HepG2 (cell line): ENCODE data around the gene SEPHS2.

Experiments
- CTCF ChIP-seq: sonication (generic); formaldehyde crosslinking; IDR thresholded peaks from 2 replicates; pipeline ENCODE4 v1.5.0; 2020; ENCODE audit warnings: mild to moderate bottlenecking, missing genetic modification reagents, moderate library complexity
- DZIP1 ChIP-seq: sonication (generic); formaldehyde crosslinking; IDR thresholded peaks from 2 replicates; pipeline ENCODE4 v1.5.0; 2020; ENCODE audit warnings: mild to moderate bottlenecking, missing genetic modification reagents
- ELF4 ChIP-seq: sonication (generic); formaldehyde crosslinking; IDR thresholded peaks from 2 replicates; pipeline ENCODE4 v1.5.0; 2020; ENCODE audit warnings: missing genetic modification reagents, mild to moderate bottlenecking, moderate library complexity, borderline replicate concordance
- GTF2F1 ChIP-seq: fragments of 150-350 bp; IDR thresholded peaks from 2 replicates; pipeline ENCODE4 v1.6.1; 2014; ENCODE audit warnings: low read length
- POLR2AphosphoS5 ChIP-seq: IDR thresholded peaks from 2 replicates; pipeline ENCODE4 v1.6.1; 2012; ENCODE audit warnings: low read depth, low read length
- RAD21 ChIP-seq: fragments of 450-650 bp; formaldehyde crosslinking; IDR thresholded peaks from 2 replicates; pipeline ENCODE4 v1.5.0; 2020; ENCODE audit warnings: mild to moderate bottlenecking
- RNF219 ChIP-seq: sonication (generic); formaldehyde crosslinking; IDR thresholded peaks from 2 replicates; pipeline ENCODE4 v1.5.0; 2020; ENCODE audit warnings: mild to moderate bottlenecking, missing genetic modification reagents
- STAT5B ChIP-seq: sonication (generic); formaldehyde crosslinking; IDR thresholded peaks from 2 replicates; pipeline ENCODE4 v1.4.0; 2020; ENCODE audit warnings: missing genetic modification reagents
- TAF15 ChIP-seq: fragments of 200-400 bp; formaldehyde crosslinking; IDR thresholded peaks from one replicate; pipeline ENCODE4 v1.6.1; 2018; ENCODE audit warnings: mild to moderate bottlenecking, low read depth, low read length; ENCODE audit not compliant: poor library complexity, severe bottlenecking
- TBP ChIP-seq: sonication (generic); formaldehyde crosslinking; IDR thresholded peaks from 2 replicates; pipeline ENCODE4 v1.5.0; 2020; ENCODE audit warnings: missing genetic modification reagents
- ZFP82 ChIP-seq: sonication (generic); formaldehyde crosslinking; IDR thresholded peaks from 2 replicates; pipeline ENCODE4 v1.5.1; 2020; ENCODE audit warnings: mild to moderate bottlenecking, missing genetic modification reagents, borderline replicate concordance
- ZNF296 ChIP-seq: sonication (generic); formaldehyde crosslinking; conservative IDR thresholded peaks from 2 replicates; pipeline ENCODE4 v1.5.0; 2020; ENCODE audit warnings: mild to moderate bottlenecking, missing genetic modification reagents
- ZNF598 ChIP-seq: sonication (generic); formaldehyde crosslinking; IDR thresholded peaks from 2 replicates; pipeline ENCODE4 v1.5.1; 2020; ENCODE audit warnings: mild to moderate bottlenecking, missing genetic modification reagents, borderline replicate concordance
- ZNF724P ChIP-seq: sonication (generic); formaldehyde crosslinking; IDR thresholded peaks from 2 replicates; pipeline ENCODE4 v1.8.0; 2022; ENCODE audit warnings: missing genetic modification reagents, borderline replicate concordance

GRCh38 chr16:30445408-30446202, at the start of gene SEPHS2:
- TF ChIP-seq TBP (no peak), ZNF724P (CRISPR knock-in tag) (0 out of 2 replicates have a peak, but pooled peaks have one; percentile 66), RAD21 (CRISPR knock-in tag) (peak; percentile 46), ZNF598 (no peak), STAT5B (no peak), ZFP82 (CRISPR knock-in tag) (no peak), TAF15 (peak; percentile 91), RNF219 (CRISPR knock-in tag) (no peak), GTF2F1 (no peak), ELF4 (0 out of 2 replicates have a peak, but pooled peaks have one; percentile 54), DZIP1 (CRISPR knock-in tag) (peak; percentile 46; the same call in 1 of the 2 replicates), ZNF296 (no peak), POLR2AphosphoS5 (peak; percentile 100), CTCF (CRISPR knock-in tag) (peak; percentile 55)
